HG03520 (cell line): ENCODE measurements around the gene GPR17.

Experiments
- ATAC-seq: cut with Tn5 transposase; IDR thresholded peaks from one replicate; pipeline ENCODE4 v1.9.1; 2021; ENCODE audit warnings: mild to moderate bottlenecking, moderate library complexity; ENCODE audit not compliant: unreplicated experiment

GPR17 gene

GRCh38 chr2:127665267-127665893, 19.4 kb downstream of the GPR17 start:
- ATAC-seq, result no peak

- ATAC-seq, result no peak
These were observed 23.1 kb downstream of the GPR17 start for GRCh38 chr2:127669056-127669455.

- ATAC-seq, result no peak
These were observed 24.4 kb downstream of the GPR17 start for GRCh38 chr2:127670055-127670956.

DNA sequence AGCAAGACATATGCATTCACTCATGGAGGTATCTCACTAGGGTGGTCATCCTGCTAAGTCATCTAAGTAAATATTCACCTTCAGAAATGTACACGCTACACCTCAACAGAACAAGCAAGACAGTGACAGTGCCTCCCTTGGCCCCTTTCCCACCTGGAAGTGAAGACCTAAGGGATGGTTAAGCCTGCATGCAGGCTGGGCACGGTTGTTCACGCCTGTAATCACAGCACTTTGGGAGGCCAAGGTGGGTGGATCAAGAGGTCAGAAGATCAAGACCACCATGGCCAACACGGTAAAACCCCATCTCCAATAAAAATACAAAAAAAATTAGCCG, 25.0 kb downstream of the GPR17 start:
- ATAC-seq, result no peak

DNA sequence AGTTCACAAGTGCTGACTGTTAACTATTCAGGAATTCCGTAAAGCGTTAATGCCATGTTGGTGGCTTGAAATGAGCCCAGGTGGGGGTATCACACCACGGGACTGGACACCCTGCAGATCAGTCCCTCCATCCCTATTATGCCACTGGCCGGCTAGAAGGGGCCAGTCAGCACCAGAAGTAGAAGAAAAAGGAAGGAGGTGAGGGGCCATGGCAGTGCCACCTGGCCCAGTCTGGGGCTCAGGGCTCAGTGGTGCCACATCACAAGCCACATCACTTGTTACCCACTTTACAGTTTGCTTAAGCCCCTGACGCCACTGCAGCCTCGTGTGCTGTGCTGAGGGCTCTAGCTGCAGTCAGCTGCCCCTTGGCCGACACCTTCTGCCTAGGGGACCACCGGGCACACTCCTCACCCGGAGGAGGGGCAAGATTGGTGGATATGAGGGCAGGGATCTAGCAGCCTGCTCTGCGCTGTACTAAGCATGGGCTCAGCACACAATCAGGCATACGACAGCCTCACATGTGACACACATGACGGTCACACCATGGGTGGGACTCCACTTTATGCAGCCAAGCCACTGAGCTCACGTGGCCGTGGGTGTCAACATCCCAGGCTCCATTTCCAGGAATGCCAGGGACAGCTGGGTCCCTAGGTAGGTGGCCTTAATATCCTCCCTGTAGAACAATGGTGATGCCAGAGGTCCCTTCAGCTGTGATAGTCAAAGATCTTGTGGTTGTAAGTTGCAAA, 25.8 kb downstream of the GPR17 start:
- no peak for ATAC-seq

DNA sequence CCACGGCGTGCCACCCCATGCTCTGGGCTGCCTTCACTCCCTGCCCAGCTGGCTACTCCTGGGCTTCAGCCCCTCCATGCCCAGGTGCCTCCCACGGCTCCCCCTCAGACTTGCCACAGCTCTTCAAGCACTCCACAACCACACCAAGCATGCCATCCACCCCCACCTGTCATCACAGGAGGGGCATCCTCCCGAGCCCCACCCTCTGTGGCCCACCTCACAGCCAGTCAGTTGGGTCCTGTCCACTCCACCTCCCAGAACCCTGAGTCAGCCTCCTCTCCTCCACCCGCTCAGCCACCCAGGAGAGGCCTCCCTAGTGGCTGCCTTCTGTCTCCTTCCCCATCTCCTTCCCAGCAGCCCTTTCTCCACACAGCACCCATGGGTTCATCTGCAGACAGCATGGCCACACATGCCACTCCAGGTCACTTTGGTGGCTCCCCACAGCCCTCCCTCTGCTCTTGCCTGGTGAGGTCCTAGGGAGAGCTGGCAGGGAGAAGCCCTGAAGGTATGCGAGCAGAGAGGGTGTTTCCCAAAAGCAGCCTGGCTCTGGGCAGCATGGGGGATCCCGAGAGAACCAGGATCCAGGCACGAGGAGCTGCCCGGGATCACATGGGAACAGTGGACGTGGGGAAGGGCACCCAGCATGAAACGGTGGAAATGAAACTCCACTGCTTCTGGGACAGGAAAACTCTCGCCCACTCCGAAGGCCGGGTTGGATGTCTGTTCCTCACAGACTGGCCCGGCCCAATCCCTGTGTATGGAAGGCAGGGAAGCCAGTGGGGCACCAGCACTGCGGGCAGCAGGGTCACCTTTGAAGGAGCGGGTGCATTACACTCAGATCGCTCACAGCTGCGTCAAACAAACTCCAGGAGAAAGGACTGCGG, 26.6 kb downstream of the GPR17 start:
- no peak for ATAC-seq

GRCh38 chr2:127673291-127674069, 27.5 kb downstream of the GPR17 start:
- no peak for ATAC-seq

DNA sequence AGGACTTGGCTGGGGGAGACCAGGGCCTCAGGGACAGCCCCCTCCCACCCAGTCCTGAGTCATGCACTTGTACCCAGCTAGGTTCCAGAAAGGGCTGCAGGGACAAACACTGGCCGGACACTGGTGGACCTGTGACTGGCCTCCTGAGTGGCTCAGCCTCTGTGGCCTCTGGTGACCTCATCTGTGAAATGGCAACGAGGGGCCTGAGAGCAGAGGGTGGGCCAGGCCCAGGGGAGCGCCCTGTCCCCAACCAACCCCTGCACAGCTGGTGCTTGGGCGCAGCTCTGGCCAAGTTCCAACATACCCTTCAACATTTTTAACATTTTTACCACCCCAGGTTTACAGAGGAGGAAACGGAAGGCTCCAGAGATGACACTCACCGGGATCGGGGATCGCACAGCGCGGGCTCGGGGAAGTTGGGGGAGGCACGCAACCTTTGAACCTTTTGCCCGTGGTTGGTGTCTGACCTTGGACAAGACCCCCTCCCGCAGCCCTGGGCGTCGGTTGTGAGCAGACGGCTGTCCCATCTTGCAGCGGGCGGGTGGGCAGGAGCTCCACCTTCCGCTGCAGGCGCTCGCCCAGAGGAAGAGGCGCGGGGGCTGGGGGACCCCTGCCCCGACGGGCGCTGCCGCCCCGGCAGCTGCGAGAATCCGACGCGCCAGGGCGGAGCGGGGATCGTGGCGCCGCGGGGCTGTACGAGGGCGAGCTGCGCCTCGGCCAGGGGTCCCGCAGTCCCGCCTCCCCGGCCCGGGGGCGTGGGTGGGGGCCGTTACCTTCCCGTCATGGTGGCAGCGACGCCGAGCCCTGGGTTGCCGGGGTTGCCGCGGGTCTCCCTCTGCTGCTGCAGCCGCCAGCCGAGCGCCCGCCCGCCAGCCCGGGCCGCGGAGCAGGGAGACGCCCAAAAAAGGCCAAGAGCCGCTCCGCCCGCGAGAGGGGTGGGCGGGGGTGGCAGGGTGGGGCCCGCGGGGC, 28.6 kb downstream of the GPR17 start:
- no peak for ATAC-seq

GRCh38 chr2:127675331-127676261, 29.6 kb downstream of the GPR17 start, which contains the start of gene LIMS2:
TSS of gene LIMS2 (minus strand) at chr2:127675530. CDS start at chr2:127675024, 506 bp downstream.
- no peak for ATAC-seq

- ATAC-seq, result no peak
These were observed 31.0 kb downstream of the GPR17 start for GRCh38 chr2:127676906-127677305.

DNA sequence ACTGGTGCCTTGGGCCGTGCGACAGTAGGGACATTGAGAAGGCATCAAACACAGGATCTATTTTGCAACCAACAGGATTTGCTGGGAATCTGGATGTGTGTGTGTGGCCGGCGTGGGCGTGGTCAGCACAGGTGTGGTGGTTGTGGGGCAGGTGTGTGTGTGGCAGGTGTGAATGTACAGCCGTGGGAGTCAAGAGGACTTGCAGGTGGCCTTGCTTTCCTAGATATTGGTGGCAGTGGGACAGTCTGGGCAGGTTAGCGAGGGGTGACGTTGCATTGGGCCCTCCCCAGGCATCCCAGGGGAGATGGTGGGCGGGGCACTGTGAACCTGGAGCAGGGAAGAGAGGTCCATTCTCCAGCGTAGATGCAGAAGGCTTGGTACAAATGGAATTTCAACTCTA, 32.6 kb downstream of the GPR17 start:
- ATAC-seq, result no peak

DNA sequence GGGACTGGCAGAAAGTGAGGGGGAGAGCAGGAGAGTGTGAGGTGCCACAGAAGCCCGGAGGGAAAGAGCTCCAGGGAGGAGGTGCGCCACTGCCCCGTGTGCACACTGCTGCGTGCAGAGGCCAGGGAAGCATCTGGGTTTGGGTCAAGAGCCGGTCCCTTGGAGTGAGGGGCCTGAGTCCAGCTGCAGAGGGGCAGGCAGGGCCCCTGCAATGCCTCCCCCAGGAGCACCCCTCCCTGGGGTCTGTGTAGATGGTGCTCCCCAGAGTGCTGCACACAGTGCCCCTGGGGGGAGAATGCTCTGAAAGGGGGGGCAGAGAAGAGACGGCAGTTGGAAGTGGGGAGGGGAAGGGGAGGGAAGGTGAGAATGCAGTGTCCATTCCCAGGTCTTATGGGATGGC, 33.0 kb downstream of the GPR17 start:
- ATAC-seq, result no peak

- no peak for ATAC-seq
These were observed 33.9 kb downstream of the GPR17 start for GRCh38 chr2:127679680-127680361.

GRCh38 chr2:127680706-127681287, 34.8 kb downstream of the GPR17 start:
- no peak for ATAC-seq

DNA sequence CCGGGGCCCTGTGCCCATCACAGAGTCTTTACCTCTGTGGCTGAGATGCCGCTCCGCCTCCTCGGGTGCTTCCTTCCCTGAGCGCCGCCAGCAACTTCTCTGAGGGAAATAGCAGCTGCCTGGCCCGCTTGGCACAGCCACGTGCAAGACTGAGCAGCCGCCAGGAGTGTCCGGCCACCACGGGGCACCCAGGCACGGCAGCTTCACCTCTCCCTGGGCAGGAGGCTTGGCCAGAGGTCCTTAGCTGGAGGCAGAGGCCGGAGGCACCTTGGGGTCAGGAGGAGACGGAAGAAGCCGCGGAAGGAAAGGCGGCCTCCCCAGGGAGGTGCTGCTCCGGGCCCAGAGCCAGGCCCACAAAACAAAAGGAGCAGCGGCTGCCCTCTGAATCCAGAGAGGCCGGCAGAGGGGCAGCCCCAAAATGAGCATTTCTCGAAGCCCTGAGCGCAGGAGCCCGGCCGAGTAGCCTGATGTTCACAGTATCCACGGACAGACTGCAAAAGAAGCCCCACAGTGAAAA, 35.4 kb downstream of the GPR17 start:
- no peak for ATAC-seq
